MCF 10A (cell line): ENCODE results near the gene LILRB5. TPM values are rescaled to one million over a fixed set of nuclear protein-coding genes. Genes with fewer than 3 reads are reported as not detected.

Experiments
- BruUV-seq: library from RNA; stranded (reverse); fragments of 400-500 nt; replicated peaks from 2 replicates; lab custom pipeline; 2021; lab: Mats Ljungman, UMichigan
- CTCF ChIA-PET: fragments of 300-600 bp; sonication (Branson Sonifier 250); formaldehyde crosslinking; extraction: SDS; loops from one replicate; lab custom pipeline; 2021; ENCODE audit warnings: antibody characterized with exemption, inconsistent platforms; lab: Yijun Ruan, JAX
- POLR2A ChIA-PET: fragments of 300-600, 350-650 bp; sonication (Branson Sonifier 250); formaldehyde crosslinking; extraction: SDS; loops from one replicate; lab custom pipeline; 2020; ENCODE audit warnings: antibody characterized with exemption, inconsistent platforms; lab: Yijun Ruan, JAX
- DNase-seq: peaks from one replicate; pipeline ENCODE4 v3.0.0-alpha.2; 2018; ENCODE audit not compliant: unreplicated experiment
- H3K27ac Mint-ChIP-seq: one replicate; pipeline ENCODE4 v1.8.0; 2022; ENCODE audit warnings: mild to moderate bottlenecking, low read depth, mixed read lengths; ENCODE audit not compliant: unreplicated experiment
- H3K27me3 Mint-ChIP-seq: one replicate; pipeline ENCODE4 v1.8.0; 2022; ENCODE audit warnings: mixed read lengths; ENCODE audit not compliant: insufficient read depth, unreplicated experiment
- H3K36me3 Mint-ChIP-seq: one replicate; pipeline ENCODE4 v1.8.0; 2022; ENCODE audit warnings: mild to moderate bottlenecking, moderate library complexity, mixed read lengths; ENCODE audit not compliant: insufficient read depth, unreplicated experiment
- H3K4me1 Mint-ChIP-seq: one replicate; pipeline ENCODE4 v1.8.0; 2022; ENCODE audit warnings: mixed read lengths; ENCODE audit not compliant: insufficient read depth, unreplicated experiment
- H3K4me3 Mint-ChIP-seq: one replicate; pipeline ENCODE4 v1.8.0; 2022; ENCODE audit warnings: mild to moderate bottlenecking, moderate library complexity, mixed read lengths; ENCODE audit not compliant: unreplicated experiment
- H3K9me3 Mint-ChIP-seq: one replicate; pipeline ENCODE4 v1.8.0; 2022; ENCODE audit warnings: mixed read lengths; ENCODE audit not compliant: unreplicated experiment
- CTCF ChIP-seq: fragments of 200-600 bp; IDR thresholded peaks from one replicate; pipeline ENCODE4 v1.8.0; 2022; ENCODE audit warnings: antibody characterized with exemption, mild to moderate bottlenecking; ENCODE audit not compliant: unreplicated experiment
- intact Hi-C: fragments of 100-400 bp; cut with micrococcal nuclease; formaldehyde crosslinking; loops from 2 replicates; pipeline ENCODE4 v1.14.1; 2022
- total RNA-seq: library from RNA; stranded (reverse); gene quantifications from 2 replicates; pipeline ENCODE4 v1.2.3, GENCODE V29; 2022

LILRB5 gene
- total RNA-seq, 1 experiment from 2014 or later, result not detected

GRCh38 chr19:54206831-54207177, 50.3 kb downstream of the LILRB5 start:
- intact Hi-C loops, result no loop called here
- Mint-ChIP-seq H3K36me3 (peaks cover 93% of the 10 kb centered on the region), H3K9me3 (no peaks in the 10 kb centered on the region), H3K4me3 (no peak overlapping the region), H3K27me3 (no peaks in the 10 kb centered on the region), H3K4me1 (peaks cover 44% of the 10 kb centered on the region), H3K27ac (no peak overlapping the region)
- CTCF ChIA-PET, result interaction anchor here (1.4 kb wide), 1 partner anchor 25 kb away, joined by 7 read pairs; no protein-coding TSS in a partner anchor
- POLR2A ChIA-PET, result interaction anchor here (1.0 to 13.2 kb wide), 3 partner anchors 16 to 70 kb away, joined by 5 to 324 read pairs (median 14); partner anchors contain the start of genes LENG1, MBOAT7 and TSEN34
- BruUV-seq, result no TSS peak
- TF ChIP-seq CTCF, result no peak
- DNase-seq, result peak; percentile 26

GRCh38 chr19:54206030-54206830, 50.8 kb downstream of the LILRB5 start:
- ChIA-PET CTCF (interaction anchor here (1.2 to 1.4 kb wide), 2 partner anchors 26 to 39 kb away, joined by 6 to 7 read pairs; no protein-coding TSS in a partner anchor), POLR2A (interaction anchor here (0.6 to 13.2 kb wide), 4 partner anchors 15 to 96 kb away, joined by 3 to 324 read pairs (median 10); partner anchors contain the start of genes LENG1, MBOAT7 and TSEN34)
- Mint-ChIP-seq H3K9me3 (no peaks in the 10 kb centered on the region), H3K4me1 (peaks cover 42% of the 10 kb centered on the region), H3K4me3 (no peak overlapping the region), H3K27ac (no peak overlapping the region), H3K36me3 (peaks cover 96% of the 10 kb centered on the region), H3K27me3 (no peaks in the 10 kb centered on the region)
- TF ChIP-seq CTCF, result no peak
- peak; percentile 46 for DNase-seq
- no TSS peak for BruUV-seq
- intact Hi-C loops, result no loop called here

GRCh38 chr19:54204767-54205468, 52.2 kb downstream of the LILRB5 start:
- ChIA-PET CTCF (interaction anchor here (0.6 to 1.2 kb wide), 5 partner anchors 26 to 92 kb away, joined by 3 to 6 read pairs (median 4); no protein-coding TSS in a partner anchor), POLR2A (interaction anchor here (0.6 to 13.2 kb wide), 5 partner anchors 14 to 46 kb away, joined by 3 to 324 read pairs (median 3); partner anchors contain the start of genes LENG1, MBOAT7 and TSEN34)
- Mint-ChIP-seq H3K9me3 (no peaks in the 10 kb centered on the region), H3K27me3 (no peaks in the 10 kb centered on the region), H3K27ac (peak overlapping the region; percentile 64), H3K4me3 (peak overlapping the region; percentile 91), H3K4me1 (peaks cover 34% of the 10 kb centered on the region), H3K36me3 (peaks cover 95% of the 10 kb centered on the region)
- TF ChIP-seq CTCF, result no peak
- no TSS peak for BruUV-seq
- intact Hi-C loops, result loop anchor here (5.0 kb wide), 2 partner anchors 43 to 338 kb away; partner anchors contain the start of gene MYADM
- DNase-seq, result no peak
